GDM1 (cell line): ENCODE results near the gene ZNF506.
"Not testable (repeated sequence)": the region's sequence is repeated elsewhere in the genome, so short reads cannot be mapped to it uniquely, and the experiment has no call there.

Source experiments
- DNase-seq: peaks from one replicate; lab custom pipeline; 2025; lab: John Stamatoyannopoulos, UW

The ZNF506 gene

GRCh38 chr19:19778666-19779065, 42.9 kb downstream of the ZNF506 start:
- no peak for DNase-seq

- no peak for DNase-seq
These were observed 43.9 kb downstream of the ZNF506 start for GRCh38 chr19:19777692-19778091.

- DNase-seq: peak; percentile 90
These were observed 45.1 kb downstream of the ZNF506 start for GRCh38 chr19:19776206-19777008.

- DNase-seq: no peak
These were observed 45.7 kb downstream of the ZNF506 start for GRCh38 chr19:19775891-19776205.

- no peak for DNase-seq
These were observed 47.1 kb downstream of the ZNF506 start for GRCh38 chr19:19774354-19775033.

GRCh38 chr19:19771963-19772362, 49.6 kb downstream of the ZNF506 start:
- DNase-seq: not testable (repeated sequence)

GRCh38 chr19:19769971-19770370, 51.6 kb downstream of the ZNF506 start:
- not testable (repeated sequence) for DNase-seq

- no peak for DNase-seq
These were observed 63.4 kb downstream of the ZNF506 start for GRCh38 chr19:19758164-19758563.

GRCh38 chr19:19752760-19753403, 68.7 kb downstream of the ZNF506 start:
- no peak for DNase-seq

GRCh38 chr19:19751846-19752245, 69.7 kb downstream of the ZNF506 start:
- no peak for DNase-seq

GRCh38 chr19:19750842-19751790, 70.4 kb downstream of the ZNF506 start:
- DNase-seq: no peak

GRCh38 chr19:19749908-19750841, 71.4 kb downstream of the ZNF506 start:
- DNase-seq: no peak

GRCh38 chr19:19749117-19749907, 72.2 kb downstream of the ZNF506 start:
- no peak for DNase-seq

- DNase-seq: no peak
These were observed 73.2 kb downstream of the ZNF506 start for GRCh38 chr19:19748249-19748938.

- DNase-seq: no peak
These were observed 74.0 kb downstream of the ZNF506 start for GRCh38 chr19:19747357-19748220.

GRCh38 chr19:19746286-19747213, 75.0 kb downstream of the ZNF506 start:
- DNase-seq: no peak
